Skeletal muscle tissue (tissue), 4 donors: ENCODE data around the gene NKIRAS2. TPM values are rescaled to one million over a fixed set of nuclear protein-coding genes. Genes with fewer than 3 reads are reported as not detected.

Experiments
- H3K27ac ChIP-seq: one replicate; pipeline ENCODE4 v1.7.0; 2013; ENCODE audit warnings: mild to moderate bottlenecking, low read depth, low read length, inconsistent platforms
- H3K27me3 ChIP-seq, 3 donors: one replicate each; pipeline ENCODE4 v1.7.0; 2013; ENCODE audit warnings: low read length in 3 of 3; ENCODE audit not compliant: control insufficient read depth in 3 of 3, insufficient read depth in 3 of 3
- H3K36me3 ChIP-seq, 3 donors: one replicate each; pipeline ENCODE4 v1.7.0; 2013; ENCODE audit warnings: low read length in 3 of 3; ENCODE audit not compliant: control insufficient read depth in 3 of 3, insufficient read depth in 3 of 3
- H3K4me1 ChIP-seq, 3 donors: one replicate each; pipeline ENCODE4 v1.7.0; 2013; ENCODE audit warnings: low read length in 3 of 3, mild to moderate bottlenecking in 3 of 3; ENCODE audit not compliant: control insufficient read depth in 3 of 3, insufficient read depth in 3 of 3
- H3K4me3 ChIP-seq, 3 donors: one replicate each; pipeline ENCODE4 v1.7.0; 2013; ENCODE audit warnings: low read length in 3 of 3
- H3K9ac ChIP-seq, 3 donors: one replicate each; pipeline ENCODE4 v1.7.0; 2013; ENCODE audit warnings: low read length in 3 of 3, mild to moderate bottlenecking in 3 of 3, moderate library complexity in 2 of 3, low read depth in 1 of 3
- H3K9me3 ChIP-seq, 3 donors: one replicate each; pipeline ENCODE4 v1.7.0; 2013; ENCODE audit warnings: low read length in 3 of 3; ENCODE audit not compliant: control insufficient read depth in 3 of 3
- total RNA-seq: library from RNA; depleted of rRNA; stranded (reverse); fragments of >200 nt; gene quantifications from one replicate; pipeline ENCODE4 v1.2.3, GENCODE V29; 2014
- donor health status: Osteomylitis.

NKIRAS2 gene
- total RNA-seq, 1 donor from 2014 or later, result 22.4 TPM

GRCh38 chr17:41976142-41976768 lies 43.6 kb upstream of the NKIRAS2 start:
- Histone ChIP-seq H3K4me3 (no peak overlapping the region), H3K9ac (peak overlapping the region in 2 of 3 donors; percentile 25 to 63), H3K27me3 (no peaks in the 10 kb centered on the region), H3K9me3 (no peaks in the 10 kb centered on the region), H3K27ac (no peak overlapping the region), H3K4me1 (peaks cover 26 to 45% (median 42%) of the 10 kb centered on the region in 3 donors), H3K36me3 (peaks cover 56 to 66% (median 64%) of the 10 kb centered on the region in 3 donors)

GRCh38 chr17:41977991-41978390 lies 41.9 kb upstream of the NKIRAS2 start:
- Histone ChIP-seq H3K36me3 (peaks cover 63 to 71% (median 68%) of the 10 kb centered on the region in 3 donors), H3K27ac (no peak overlapping the region), H3K9ac (no peak overlapping the region), H3K9me3 (no peaks in the 10 kb centered on the region), H3K4me3 (no peak overlapping the region), H3K4me1 (peaks cover 15 to 31% (median 28%) of the 10 kb centered on the region in 3 donors), H3K27me3 (no peaks in the 10 kb centered on the region)

- Histone ChIP-seq H3K9me3 (no peaks in the 10 kb centered on the region), H3K9ac (no peak overlapping the region), H3K4me1 (no peaks in the 10 kb centered on the region), H3K4me3 (no peak overlapping the region), H3K27ac (no peak overlapping the region), H3K36me3 (peaks cover 42 to 62% (median 57%) of the 10 kb centered on the region in 3 donors), H3K27me3 (no peaks in the 10 kb centered on the region)
Measured at GRCh38 chr17:41982026-41982760, 37.7 kb upstream of the NKIRAS2 start.

- H3K27me3 ChIP-seq, result no peaks in the 10 kb centered on the region
- no peak overlapping the region for H3K9ac ChIP-seq
- no peaks in the 10 kb centered on the region for H3K4me1 ChIP-seq
- H3K4me3 ChIP-seq, result no peak overlapping the region
- peaks cover 50 to 70% (median 69%) of the 10 kb centered on the region in 3 donors for H3K36me3 ChIP-seq
- H3K27ac ChIP-seq, result no peak overlapping the region
- H3K9me3 ChIP-seq, result no peaks in the 10 kb centered on the region
Measured at GRCh38 chr17:41984454-41984853, 35.4 kb upstream of the NKIRAS2 start.

GRCh38 chr17:41985919-41986318 lies 34.0 kb upstream of the NKIRAS2 start:
- H3K4me3 ChIP-seq, result no peak overlapping the region
- no peaks in the 10 kb centered on the region for H3K9me3 ChIP-seq
- H3K36me3 ChIP-seq, result peaks cover 56 to 74% (median 70%) of the 10 kb centered on the region in 3 donors

GRCh38 chr17:41986634-41987033 lies 33.3 kb upstream of the NKIRAS2 start:
- peaks cover 0 to under 1% (median 0%) of the 10 kb centered on the region in 3 donors for H3K4me1 ChIP-seq
- no peak overlapping the region for H3K27ac ChIP-seq
- H3K9ac ChIP-seq, result no peak overlapping the region
- H3K9me3 ChIP-seq, result no peaks in the 10 kb centered on the region
- H3K4me3 ChIP-seq, result no peak overlapping the region
- peaks cover 56 to 73% (median 70%) of the 10 kb centered on the region in 3 donors for H3K36me3 ChIP-seq
- no peaks in the 10 kb centered on the region for H3K27me3 ChIP-seq

More at GRCh38 chr17:41985919-41986318, 34.0 kb upstream of the NKIRAS2 start:
- H3K4me1 ChIP-seq, result no peaks in the 10 kb centered on the region
- no peak overlapping the region for H3K9ac ChIP-seq
- H3K27ac ChIP-seq, result no peak overlapping the region
- no peaks in the 10 kb centered on the region for H3K27me3 ChIP-seq

GRCh38 chr17:41987642-41988041 lies 32.2 kb upstream of the NKIRAS2 start:
- no peak overlapping the region for H3K9ac ChIP-seq
- H3K9me3 ChIP-seq, result no peaks in the 10 kb centered on the region
- no peak overlapping the region for H3K27ac ChIP-seq
- peaks cover 3 to 8% (median 3%) of the 10 kb centered on the region in 3 donors for H3K4me1 ChIP-seq
- H3K27me3 ChIP-seq, result no peaks in the 10 kb centered on the region
- H3K4me3 ChIP-seq, result no peak overlapping the region
- H3K36me3 ChIP-seq, result peaks cover 50 to 73% (median 66%) of the 10 kb centered on the region in 3 donors

- Histone ChIP-seq H3K36me3 (peaks cover 52 to 72% (median 65%) of the 10 kb centered on the region in 3 donors), H3K9ac (no peak overlapping the region), H3K27me3 (no peaks in the 10 kb centered on the region), H3K4me1 (peaks cover 3 to 11% (median 5%) of the 10 kb centered on the region in 3 donors), H3K27ac (no peak overlapping the region), H3K9me3 (no peaks in the 10 kb centered on the region), H3K4me3 (no peak overlapping the region)
Measured at GRCh38 chr17:41988418-41988817, 31.5 kb upstream of the NKIRAS2 start.

- Histone ChIP-seq H3K36me3 (peaks cover 49 to 69% (median 60%) of the 10 kb centered on the region in 3 donors), H3K4me1 (peaks cover 3 to 11% (median 5%) of the 10 kb centered on the region in 3 donors), H3K27ac (no peak overlapping the region), H3K4me3 (no peak overlapping the region), H3K9ac (no peak overlapping the region), H3K9me3 (no peaks in the 10 kb centered on the region), H3K27me3 (no peaks in the 10 kb centered on the region)
Measured at GRCh38 chr17:41989702-41990419, 30.0 kb upstream of the NKIRAS2 start.
